GM21786 (cell line): ENCODE measurements around the gene PITPNB.

Experiments
- ATAC-seq: cut with Tn5 transposase; IDR thresholded peaks from one replicate; pipeline ENCODE4 v1.9.1; 2021; ENCODE audit not compliant: unreplicated experiment

PITPNB gene

GRCh38 chr22:27836181-27836580 lies 82.9 kb downstream of the PITPNB start:
- ATAC-seq, result no peak

GRCh38 chr22:27835446-27835845 lies 83.6 kb downstream of the PITPNB start:
- no peak for ATAC-seq

DNA sequence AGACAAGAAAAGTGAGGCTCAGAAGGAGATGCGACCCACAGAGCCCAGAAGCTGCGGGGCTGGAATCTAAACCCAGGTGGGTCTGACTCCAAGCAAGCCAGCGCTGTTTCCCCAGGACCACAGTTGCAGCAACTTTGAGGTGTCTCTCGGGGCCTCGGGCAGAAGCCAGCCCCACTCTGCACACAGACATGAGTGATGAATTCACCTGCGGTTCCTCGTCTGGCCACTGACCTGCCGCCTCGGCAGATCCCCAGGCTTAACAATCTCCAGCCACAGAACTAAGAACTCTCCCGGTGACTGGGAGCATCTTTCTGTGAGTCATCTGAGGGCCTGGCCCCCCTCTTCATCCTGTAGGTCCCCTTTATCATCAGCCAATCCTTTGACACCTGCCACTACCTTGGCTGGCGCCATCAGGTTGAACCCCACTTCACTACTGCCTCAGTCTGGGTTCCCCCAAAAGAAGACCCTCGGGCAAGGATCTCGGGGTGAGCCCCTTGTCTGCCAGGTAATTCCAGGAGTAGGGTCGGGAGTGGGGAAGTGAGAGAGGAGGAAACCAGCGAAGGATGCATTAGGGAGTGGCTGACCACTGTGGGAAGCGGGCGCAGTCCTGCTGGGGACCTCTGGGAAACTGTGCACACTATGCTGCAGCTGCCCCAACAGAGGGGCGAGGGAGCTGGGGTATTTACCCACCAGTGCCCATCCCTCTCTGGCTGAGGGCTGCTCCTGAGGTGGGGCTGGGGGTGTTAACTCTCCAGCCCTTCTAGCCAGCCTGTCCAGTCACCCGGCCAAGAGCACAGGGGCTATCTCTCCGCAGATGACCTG lies 84.5 kb downstream of the PITPNB start:
- ATAC-seq, result no peak

DNA sequence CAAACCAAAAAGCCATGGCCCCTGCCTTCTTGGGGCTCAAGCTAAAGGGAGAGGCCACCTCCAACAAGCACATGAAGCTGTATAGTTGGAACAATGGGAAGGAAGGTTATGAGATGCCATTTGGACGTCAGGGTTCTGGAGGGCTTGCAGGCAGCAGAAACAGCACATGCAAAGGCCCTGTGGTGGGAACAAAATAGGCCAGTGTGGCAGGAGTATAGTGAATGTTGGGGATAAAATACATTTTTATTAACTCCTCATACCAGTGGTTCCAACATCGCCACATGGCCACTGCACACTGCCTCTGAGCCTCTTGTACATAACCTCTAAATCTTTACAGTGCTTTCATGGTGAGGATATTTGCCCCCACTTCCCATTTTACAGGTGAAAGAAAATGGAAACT lies 85.3 kb downstream of the PITPNB start:
- no peak for ATAC-seq

- no peak for ATAC-seq
Measured at GRCh38 chr22:27832606-27833005, 86.5 kb downstream of the PITPNB start.

DNA sequence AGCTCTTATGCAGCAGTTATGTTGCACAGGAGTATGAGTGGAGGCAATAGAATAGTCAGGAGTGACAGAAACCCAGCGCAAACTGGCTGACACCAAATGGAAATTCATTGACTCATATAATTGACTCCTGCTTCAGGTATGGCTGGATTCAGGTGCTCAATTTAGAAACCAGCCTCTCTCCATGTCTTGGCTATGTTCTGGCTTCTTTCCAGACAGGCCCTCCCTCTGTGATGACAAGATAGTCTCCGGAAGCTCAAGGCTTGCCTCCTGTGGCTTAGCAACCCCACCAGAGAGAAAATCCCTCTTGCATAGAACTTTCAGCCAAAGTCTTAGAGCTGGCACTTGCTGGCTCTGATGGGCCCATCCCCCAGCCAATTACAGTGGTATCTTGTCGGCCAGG lies 89.4 kb downstream of the PITPNB start:
- no peak for ATAC-seq

DNA sequence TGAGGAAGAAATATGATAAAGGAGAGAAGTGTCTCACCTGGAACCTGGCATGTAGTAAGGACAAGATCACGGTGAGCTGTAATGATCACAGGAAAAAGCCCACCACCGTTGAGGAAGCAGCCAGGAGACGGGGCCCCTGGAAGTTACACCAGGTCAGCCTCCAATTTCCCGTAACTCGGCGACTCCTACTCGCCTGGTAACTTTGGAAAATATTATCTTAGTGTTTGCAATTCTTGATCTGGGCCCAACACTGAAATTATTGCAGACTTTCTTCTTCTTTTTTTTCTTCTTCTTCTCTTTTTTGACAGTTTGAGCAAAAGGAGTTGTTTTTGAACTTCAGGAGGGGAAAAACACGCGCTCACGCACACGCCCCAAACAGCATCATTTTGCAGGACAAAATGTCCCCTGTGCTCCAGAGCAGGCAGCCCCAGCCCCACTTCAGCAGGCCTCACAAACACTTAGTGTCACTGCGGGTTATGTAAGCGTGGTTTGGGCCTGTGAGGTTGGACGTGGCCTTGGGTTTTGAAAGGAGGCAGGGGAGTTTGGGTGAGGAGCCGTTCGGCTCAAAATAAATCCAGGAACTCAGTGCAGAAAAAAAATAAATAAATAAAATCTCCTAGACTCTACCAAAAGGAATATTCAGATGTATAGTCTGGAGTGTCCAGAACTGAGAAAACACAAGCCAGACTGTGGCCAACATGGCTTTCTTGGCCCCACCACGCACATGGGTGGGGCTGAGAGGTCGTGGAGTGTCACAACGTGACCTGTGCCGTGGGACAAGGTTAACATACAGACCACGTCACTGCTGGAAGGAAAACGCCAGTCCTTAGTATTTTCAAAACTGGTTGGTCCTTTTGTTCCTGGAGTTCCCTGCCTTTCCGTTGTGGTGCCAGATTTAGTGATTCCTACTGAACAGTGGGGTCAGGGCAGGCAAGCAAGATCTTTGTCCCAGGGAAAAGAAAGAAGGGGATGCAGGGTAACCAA lies 91.2 kb downstream of the PITPNB start:
- ATAC-seq, result no peak

DNA sequence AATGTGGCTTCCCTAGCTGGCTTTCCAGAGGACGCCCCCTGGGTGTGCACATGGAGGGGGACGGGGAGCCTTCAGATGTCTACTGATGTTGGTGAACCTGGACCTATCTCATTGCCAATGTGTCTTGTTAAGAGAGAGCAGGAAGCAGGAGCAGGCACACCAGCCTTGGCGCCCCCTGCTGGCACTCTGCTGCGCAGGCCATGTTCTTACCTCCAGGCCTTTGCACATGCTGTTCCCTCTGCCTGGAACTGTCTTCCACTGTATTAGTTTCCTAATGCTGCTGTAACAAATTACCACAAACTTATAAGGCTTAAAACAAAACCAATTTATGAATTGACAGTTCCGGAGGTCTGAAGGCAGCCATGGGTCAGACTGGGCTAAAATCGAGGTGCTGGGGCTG lies 93.9 kb downstream of the PITPNB start:
- no peak for ATAC-seq

DNA sequence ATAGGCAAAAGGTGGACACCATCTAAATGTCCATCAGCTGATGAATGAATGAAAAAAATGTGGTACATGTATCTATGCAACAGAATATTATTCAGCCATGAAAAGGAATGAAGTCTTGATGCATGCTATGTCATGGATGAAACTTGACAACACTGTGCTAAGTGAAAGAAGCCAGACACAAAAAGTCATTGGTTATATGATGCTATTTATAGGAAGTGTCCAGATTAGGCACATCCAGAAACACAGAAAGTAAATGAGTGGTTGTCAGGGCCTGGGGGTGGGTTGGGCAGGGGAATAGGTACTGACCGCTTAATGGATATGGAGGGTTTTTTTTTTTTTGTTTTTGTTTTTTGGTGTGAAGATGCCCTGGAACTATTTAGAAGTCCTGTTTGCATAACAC lies 95.8 kb downstream of the PITPNB start:
- no peak for ATAC-seq

- no peak for ATAC-seq
Measured at GRCh38 chr22:27820896-27821866, 97.9 kb downstream of the PITPNB start.

- no peak for ATAC-seq
Measured at GRCh38 chr22:27816552-27816951, 102.5 kb downstream of the PITPNB start.

DNA sequence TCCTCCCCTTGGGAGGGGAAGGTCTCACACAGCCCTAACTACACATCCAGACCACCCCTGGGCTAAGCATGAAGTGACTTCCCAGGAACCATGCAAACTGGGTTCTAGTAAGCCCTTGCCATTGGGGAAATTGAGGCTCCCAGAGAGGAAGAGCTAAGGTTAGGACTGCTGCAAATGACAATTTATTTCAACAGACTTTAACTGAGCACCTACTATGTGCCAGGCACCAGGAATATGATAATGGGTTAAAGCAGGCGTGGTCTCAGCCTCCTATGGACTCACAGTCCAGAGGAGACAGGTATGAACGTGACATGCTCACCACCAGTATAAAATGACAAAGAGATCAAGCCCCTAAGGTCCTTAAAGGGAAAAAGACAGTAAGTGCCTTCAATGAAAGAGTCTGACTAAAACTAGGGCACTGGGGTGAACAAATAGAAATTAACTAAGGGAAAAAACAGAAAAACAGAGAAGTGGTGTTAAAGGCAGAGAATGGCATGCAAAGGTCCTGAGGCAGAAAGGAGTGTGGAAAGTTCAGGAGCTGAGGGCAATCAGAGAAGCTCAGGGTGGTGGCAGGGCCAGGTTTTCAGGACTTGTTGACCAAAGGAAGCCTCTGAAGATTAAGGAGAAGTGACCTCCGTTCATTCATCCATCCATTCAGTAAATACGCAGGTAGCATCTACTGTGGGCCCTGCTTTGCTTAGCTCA lies 103.1 kb downstream of the PITPNB start:
- no peak for ATAC-seq

- ATAC-seq, result no peak
Measured at GRCh38 chr22:27814993-27815392, 104.1 kb downstream of the PITPNB start.

DNA sequence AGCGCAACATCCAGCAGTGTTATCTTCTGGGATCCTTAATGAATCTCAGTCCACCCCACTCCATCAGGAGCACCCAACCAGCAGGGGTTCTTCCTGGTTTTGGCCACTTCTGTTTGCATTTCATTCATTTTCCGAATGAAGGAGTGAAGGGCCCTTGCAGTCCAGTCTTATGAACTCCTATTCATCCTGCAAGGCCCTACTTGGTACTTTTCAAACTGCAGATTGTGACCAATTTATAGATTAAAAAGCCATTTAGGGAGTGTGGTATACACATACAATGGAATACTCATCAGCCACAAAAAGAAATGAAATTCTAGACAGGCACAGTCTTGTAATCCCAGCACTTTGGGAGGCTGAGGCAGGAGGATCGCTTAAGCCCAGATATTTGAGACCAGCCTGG lies 107.3 kb downstream of the PITPNB start:
- no peak for ATAC-seq

DNA sequence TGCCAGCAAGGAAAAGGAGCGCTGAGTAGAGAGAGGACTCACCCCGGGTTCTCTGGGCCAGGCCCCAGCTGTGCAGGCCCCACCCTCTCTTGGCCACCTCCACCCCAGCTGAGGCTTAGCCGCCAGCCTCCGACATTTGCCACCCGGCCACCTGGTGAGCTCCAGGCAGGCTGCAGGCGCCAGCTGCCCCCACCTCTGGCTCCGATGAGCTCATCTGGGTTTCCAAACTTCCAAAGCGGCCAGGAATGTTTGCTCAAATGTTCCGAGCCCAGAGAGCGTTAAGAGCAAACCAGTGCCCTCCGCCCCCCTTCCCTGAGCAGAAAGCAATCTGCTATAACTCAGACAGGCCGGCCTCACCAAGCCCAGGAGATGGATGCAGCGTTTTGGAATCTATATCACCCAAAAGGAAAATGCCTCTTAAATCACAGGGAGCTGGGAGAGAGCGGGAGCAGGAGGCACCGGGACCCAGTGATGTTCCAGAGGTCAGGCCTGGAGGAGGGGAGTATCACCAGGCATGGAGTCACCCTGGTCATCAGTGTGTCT lies 108.4 kb downstream of the PITPNB start:
- ATAC-seq, result no peak

DNA sequence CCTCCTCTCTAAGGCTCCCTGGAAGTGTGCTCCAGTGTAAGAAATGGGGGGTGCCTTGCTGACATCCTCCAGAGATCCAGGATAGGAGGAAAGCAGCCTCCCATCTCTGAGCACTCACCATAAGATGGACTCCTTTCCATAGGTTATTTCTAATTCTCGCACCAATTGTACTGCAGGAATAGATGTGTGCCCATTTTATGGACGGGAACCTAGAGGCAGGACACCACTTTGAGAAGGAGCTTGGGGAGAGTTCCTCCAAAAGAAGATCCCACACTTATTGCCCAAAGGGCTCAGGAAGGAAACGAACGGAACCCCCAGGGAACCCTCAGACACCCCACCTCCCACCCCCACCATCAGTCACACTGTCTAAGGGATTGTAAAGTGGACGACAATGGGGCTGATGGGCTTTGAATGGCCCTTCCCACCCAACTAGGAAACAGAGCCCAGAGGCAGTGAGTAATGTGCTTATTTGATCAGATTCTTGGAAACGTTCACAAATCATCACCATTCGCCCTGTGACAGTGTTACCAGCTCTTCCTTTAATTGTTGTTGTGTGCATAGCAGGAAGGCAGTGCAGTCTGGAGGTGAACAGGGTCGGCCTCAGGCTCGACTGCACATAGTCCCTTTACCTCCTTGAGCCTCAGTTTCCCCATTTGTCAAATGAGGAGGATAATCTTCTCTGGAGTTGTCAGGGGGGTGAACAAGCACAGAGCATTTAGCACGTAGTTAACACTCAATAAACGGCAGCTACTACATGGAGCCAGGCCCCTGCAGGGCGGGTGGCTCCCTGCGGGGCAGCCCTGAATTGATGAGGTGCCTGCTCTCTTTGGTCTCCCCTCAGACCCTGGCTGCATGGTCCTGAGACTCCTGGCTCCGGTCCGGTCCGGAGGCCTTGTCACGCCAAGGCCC lies 109.1 kb downstream of the PITPNB start:
- ATAC-seq, result no peak

DNA sequence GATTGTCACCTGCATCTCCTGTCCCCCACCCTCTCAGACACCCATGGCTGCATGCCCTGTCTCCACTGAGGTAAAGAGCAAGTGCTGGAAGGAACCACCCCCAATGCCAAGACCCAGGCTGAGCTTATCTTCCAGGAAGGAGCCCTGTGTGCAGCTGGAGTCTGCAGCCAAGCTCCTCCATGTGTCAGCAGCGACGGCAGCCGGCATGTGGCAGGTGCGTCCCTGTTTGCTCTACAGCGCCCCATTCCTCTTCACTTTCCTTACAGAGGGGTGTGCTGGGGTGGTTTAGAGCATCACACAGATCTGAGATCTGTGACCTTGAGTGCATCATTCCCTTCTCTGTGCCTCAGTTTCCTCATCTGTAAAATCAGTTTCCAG lies 109.8 kb downstream of the PITPNB start:
- ATAC-seq, result no peak

DNA sequence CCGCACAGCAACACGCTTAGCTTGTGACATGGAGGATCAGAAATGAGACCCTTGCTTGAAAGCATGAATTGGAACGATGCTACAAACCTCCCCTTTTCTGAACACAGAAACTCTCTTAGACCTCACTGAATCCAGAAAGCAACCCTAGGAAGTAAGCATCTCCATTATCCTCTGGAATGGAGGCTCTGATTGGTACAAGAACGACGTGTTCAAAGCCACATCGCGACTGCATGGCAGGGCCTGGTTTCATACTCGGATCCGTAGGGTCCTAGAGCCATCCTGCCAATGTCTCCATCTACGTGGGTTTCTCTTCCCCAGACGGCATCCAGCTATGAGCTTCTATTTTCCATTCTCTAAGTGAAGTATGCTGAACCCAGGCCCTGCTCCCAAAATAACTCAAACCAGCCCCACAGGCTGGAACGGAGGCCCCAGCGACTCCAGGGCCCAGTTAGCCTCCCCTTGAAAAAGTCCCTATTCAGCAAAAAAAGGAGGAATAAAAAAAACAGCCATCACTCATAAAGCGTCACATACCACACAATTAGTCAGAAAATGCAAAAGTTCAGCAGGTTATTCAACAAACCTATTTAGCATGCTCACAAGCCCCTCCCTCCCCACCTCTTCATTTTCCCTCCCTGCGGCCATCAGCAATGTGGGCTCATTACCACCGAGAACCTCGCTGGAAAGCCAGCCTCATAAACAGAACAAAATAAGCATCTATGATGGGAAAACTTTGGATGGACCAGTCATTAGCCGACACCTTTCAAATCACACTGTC lies 110.4 kb downstream of the PITPNB start:
- ATAC-seq, result no peak
